HL-60 (cell line): ENCODE measurements around the gene PNRC2.
A peak's percentile ranks its signal among the peaks of the same experiment; 100 is the strongest.

ENCODE experiments used
- DNase-seq, 2 experiments: peaks; one replicate each; pipeline ENCODE4 v3.0.0-alpha.2; 2010 to 2020; ENCODE audit warnings: low read depth in 1 of 2, low spot score in 1 of 2
- H3K27ac ChIP-seq: fragments of 250-450 bp; sonication (Bioruptor Pico); replicated peaks from 2 replicates; pipeline ENCODE4 v1.5.1; 2020; ENCODE audit warnings: mild to moderate bottlenecking, moderate library complexity
- H3K27me3 ChIP-seq: fragments of 250-450 bp; sonication (Bioruptor Pico); 2 replicates; pipeline ENCODE4 v1.5.1; 2021; ENCODE audit warnings: mild to moderate bottlenecking, moderate library complexity; ENCODE audit not compliant: insufficient read depth, poor library complexity, severe bottlenecking
- H3K4me3 ChIP-seq: replicated peaks from 2 replicates; pipeline ENCODE4 v1.5.1; 2011; ENCODE audit warnings: mild to moderate bottlenecking, control low read depth, low read length; ENCODE audit not compliant: insufficient read depth
- CTCF ChIP-seq: IDR thresholded peaks from one replicate; pipeline ENCODE4 v1.5.1; 2011; ENCODE audit warnings: low read length, control low read depth, inconsistent platforms; ENCODE audit not compliant: insufficient read depth
- GABPA ChIP-seq: IDR thresholded peaks from 2 replicates; pipeline ENCODE4 v1.6.1; 2012; ENCODE audit warnings: low read depth
- POLR2AphosphoS5 ChIP-seq: IDR thresholded peaks from 2 replicates; pipeline ENCODE4 v1.6.1; 2012; ENCODE audit warnings: low read depth
- REST ChIP-seq: IDR thresholded peaks from 2 replicates; pipeline ENCODE4 v1.6.1; 2012; ENCODE audit warnings: low read depth; ENCODE audit not compliant: insufficient replicate concordance
- SPI1 ChIP-seq: IDR thresholded peaks from 2 replicates; pipeline ENCODE4 v1.6.1; 2012; ENCODE audit warnings: low read depth, mild to moderate bottlenecking, borderline replicate concordance

Gene PNRC2

GRCh38 chr1:23936481-23937176 lies 23.0 kb upstream of the PNRC2 start:
- no peak for DNase-seq
- Histone ChIP-seq H3K27ac (no peak overlapping the region), H3K4me3 (no peak overlapping the region), H3K27me3 (no peaks in the 10 kb centered on the region)
- TF ChIP-seq SPI1 (no peak), POLR2AphosphoS5 (no peak), REST (peak; percentile 84), GABPA (no peak), CTCF (no peak)

- H3K27ac ChIP-seq: no peak overlapping the region
- TF ChIP-seq REST: no peak
- no peak for TF ChIP-seq CTCF
- no peak for TF ChIP-seq POLR2AphosphoS5
- no peak for TF ChIP-seq GABPA
- no peak for TF ChIP-seq SPI1
- no peak for DNase-seq
- H3K4me3 ChIP-seq: no peak overlapping the region
- no peaks in the 10 kb centered on the region for H3K27me3 ChIP-seq
These were observed 12.3 kb upstream of the PNRC2 start for GRCh38 chr1:23947366-23947765.

- no peak for TF ChIP-seq CTCF
- TF ChIP-seq GABPA: no peak
- TF ChIP-seq SPI1: no peak
- TF ChIP-seq POLR2AphosphoS5: no peak
- no peak for TF ChIP-seq REST
These were observed 6.6 kb upstream of the PNRC2 start for GRCh38 chr1:23953020-23953419.

More at GRCh38 chr1:23953020-23953419, 6.6 kb upstream of the PNRC2 start:
- H3K27ac ChIP-seq: no peak overlapping the region
- DNase-seq: no peak
- no peaks in the 10 kb centered on the region for H3K27me3 ChIP-seq
- no peak overlapping the region for H3K4me3 ChIP-seq
